DLD1 (cell line): ENCODE results near the gene DLGAP3.

Source experiments
- in situ Hi-C: cut with HindIII; loops from 2 replicates; pipeline ENCODE4 v1.10.0; 2017; ENCODE audit warnings: low sequenced_read_pairs

DLGAP3 gene

GRCh38 chr1:34929853-34930701 lies 627 bp upstream of the DLGAP3 start:
- in situ Hi-C loops, result no loop called here

GRCh38 chr1:34928699-34929496 lies 552 bp downstream of the DLGAP3 start:
- in situ Hi-C loops, result no loop called here

- in situ Hi-C loops, result no loop called here
Measured at GRCh38 chr1:34928066-34928696, 1.3 kb downstream of the DLGAP3 start.

- in situ Hi-C loops, result no loop called here
Measured at GRCh38 chr1:34927316-34927715, 2.1 kb downstream of the DLGAP3 start.

- in situ Hi-C loops, result no loop called here
Measured at GRCh38 chr1:34926894-34927293, 2.6 kb downstream of the DLGAP3 start.

GRCh38 chr1:34926156-34926555 lies 3.3 kb downstream of the DLGAP3 start:
- in situ Hi-C loops, result no loop called here

- in situ Hi-C loops, result no loop called here
Measured at GRCh38 chr1:34925730-34926129, 3.7 kb downstream of the DLGAP3 start.

- in situ Hi-C loops, result no loop called here
Measured at GRCh38 chr1:34924759-34925555, 4.5 kb downstream of the DLGAP3 start.

- in situ Hi-C loops, result no loop called here
Measured at GRCh38 chr1:34923490-34923889, 6.0 kb downstream of the DLGAP3 start.

- in situ Hi-C loops, result no loop called here
Measured at GRCh38 chr1:34918977-34919561, 10.4 kb downstream of the DLGAP3 start.

GRCh38 chr1:34918386-34918976 lies 11.0 kb downstream of the DLGAP3 start:
- in situ Hi-C loops, result no loop called here

- in situ Hi-C loops, result no loop called here
Measured at GRCh38 chr1:34917017-34917416, 12.4 kb downstream of the DLGAP3 start.

GRCh38 chr1:34916104-34916503 lies 13.3 kb downstream of the DLGAP3 start:
- in situ Hi-C loops, result no loop called here

- in situ Hi-C loops, result no loop called here
Measured at GRCh38 chr1:34915521-34915920, 13.9 kb downstream of the DLGAP3 start.

- in situ Hi-C loops, result no loop called here
Measured at GRCh38 chr1:34914958-34915357, 14.5 kb downstream of the DLGAP3 start.

- in situ Hi-C loops, result no loop called here
Measured at GRCh38 chr1:34911465-34911864, 18.0 kb downstream of the DLGAP3 start.

GRCh38 chr1:34910425-34910824 lies 19.0 kb downstream of the DLGAP3 start:
- in situ Hi-C loops, result no loop called here

- in situ Hi-C loops, result no loop called here
Measured at GRCh38 chr1:34908369-34908768, 21.1 kb downstream of the DLGAP3 start.

- in situ Hi-C loops, result no loop called here
Measured at GRCh38 chr1:34907487-34908090, 21.9 kb downstream of the DLGAP3 start.

- in situ Hi-C loops, result no loop called here
Measured at GRCh38 chr1:34906756-34907155, 22.7 kb downstream of the DLGAP3 start.
